HL-60 (cell line): ENCODE results near the gene GLIPR2.

Source experiments
- DNase-seq, 2 experiments: peaks; one replicate each; pipeline ENCODE4 v3.0.0-alpha.2; 2010 to 2020; ENCODE audit warnings: low read depth in 1 of 2, low spot score in 1 of 2
- H3K27ac ChIP-seq: fragments of 250-450 bp; sonication (Bioruptor Pico); replicated peaks from 2 replicates; pipeline ENCODE4 v1.5.1; 2020; ENCODE audit warnings: mild to moderate bottlenecking, moderate library complexity
- H3K27me3 ChIP-seq: fragments of 250-450 bp; sonication (Bioruptor Pico); 2 replicates; pipeline ENCODE4 v1.5.1; 2021; ENCODE audit warnings: mild to moderate bottlenecking, moderate library complexity; ENCODE audit not compliant: insufficient read depth, poor library complexity, severe bottlenecking
- H3K4me3 ChIP-seq: replicated peaks from 2 replicates; pipeline ENCODE4 v1.5.1; 2011; ENCODE audit warnings: mild to moderate bottlenecking, control low read depth, low read length; ENCODE audit not compliant: insufficient read depth
- CTCF ChIP-seq: IDR thresholded peaks from one replicate; pipeline ENCODE4 v1.5.1; 2011; ENCODE audit warnings: low read length, control low read depth, inconsistent platforms; ENCODE audit not compliant: insufficient read depth
- GABPA ChIP-seq: IDR thresholded peaks from 2 replicates; pipeline ENCODE4 v1.6.1; 2012; ENCODE audit warnings: low read depth
- POLR2AphosphoS5 ChIP-seq: IDR thresholded peaks from 2 replicates; pipeline ENCODE4 v1.6.1; 2012; ENCODE audit warnings: low read depth
- REST ChIP-seq: IDR thresholded peaks from 2 replicates; pipeline ENCODE4 v1.6.1; 2012; ENCODE audit warnings: low read depth; ENCODE audit not compliant: insufficient replicate concordance
- SPI1 ChIP-seq: IDR thresholded peaks from 2 replicates; pipeline ENCODE4 v1.6.1; 2012; ENCODE audit warnings: low read depth, mild to moderate bottlenecking, borderline replicate concordance

GLIPR2 gene

GRCh38 chr9:36116593-36116992 lies 19.9 kb upstream of the GLIPR2 start:
- DNase-seq: no peak
- TF ChIP-seq CTCF (no peak), SPI1 (no peak), REST (no peak), GABPA (no peak), POLR2AphosphoS5 (no peak)
- Histone ChIP-seq H3K4me3 (no peak overlapping the region), H3K27ac (no peak overlapping the region), H3K27me3 (no peaks in the 10 kb centered on the region)

- TF ChIP-seq SPI1 (no peak), POLR2AphosphoS5 (no peak), GABPA (no peak), REST (no peak), CTCF (no peak)
- Histone ChIP-seq H3K27ac (no peak overlapping the region), H3K4me3 (no peak overlapping the region)
Observed at GRCh38 chr9:36118201-36118600, 18.3 kb upstream of the GLIPR2 start.

GRCh38 chr9:36118706-36119105 lies 17.8 kb upstream of the GLIPR2 start:
- no peaks in the 10 kb centered on the region for H3K27me3 ChIP-seq
- DNase-seq: no peak
- no peak overlapping the region for H3K27ac ChIP-seq
- TF ChIP-seq POLR2AphosphoS5 (no peak), SPI1 (no peak), GABPA (no peak), CTCF (no peak), REST (no peak)
- no peak overlapping the region for H3K4me3 ChIP-seq

More at GRCh38 chr9:36118201-36118600, 18.3 kb upstream of the GLIPR2 start:
- H3K27me3 ChIP-seq: no peaks in the 10 kb centered on the region
- DNase-seq: no peak
